DOHH2 (cell line): Measurements from ENCODE around the gene SLC45A3.

Experiments used
- H3F3A ChIP-seq: fragments of 200-600 bp; sonication (generic), shearing (Covaris generic); 2 replicates; pipeline ENCODE4 v1.6.0; 2016; ENCODE audit warnings: antibody characterized with exemption, mild to moderate bottlenecking; ENCODE audit not compliant: control insufficient read depth, insufficient read depth
- H3K27ac ChIP-seq: fragments of 200-600 bp; sonication (generic); 2 replicates; pipeline ENCODE4 v1.5.1; 2014; ENCODE audit warnings: low read depth, mild to moderate bottlenecking, low read length, moderate library complexity
- H3K27me3 ChIP-seq: fragments of 200-600 bp; sonication (generic); 2 replicates; pipeline ENCODE4 v1.6.1; 2014; ENCODE audit warnings: mild to moderate bottlenecking, low read length, mixed read lengths; ENCODE audit not compliant: control insufficient read depth
- H3K36me3 ChIP-seq: fragments of 200-600 bp; sonication (generic); 2 replicates; pipeline ENCODE4 v1.6.1; 2014; ENCODE audit warnings: mild to moderate bottlenecking, low read length, moderate library complexity, mixed read lengths; ENCODE audit not compliant: control insufficient read depth
- H3K4me1 ChIP-seq: fragments of 200-600 bp; sonication (generic); 2 replicates; pipeline ENCODE4 v1.6.1; 2014; ENCODE audit warnings: mild to moderate bottlenecking, low read length, mixed read lengths; ENCODE audit not compliant: control insufficient read depth
- H3K4me2 ChIP-seq: fragments of 200-600 bp; sonication (generic); 2 replicates; pipeline ENCODE4 v1.6.0; 2014; ENCODE audit warnings: mild to moderate bottlenecking, low read length, moderate library complexity
- H3K4me3 ChIP-seq: fragments of 200-600 bp; sonication (generic); 2 replicates; pipeline ENCODE4 v1.5.1; 2014; ENCODE audit warnings: mild to moderate bottlenecking, low read length, mixed read lengths
- H3K79me2 ChIP-seq: fragments of 200-600 bp; sonication (generic); 2 replicates; pipeline ENCODE4 v1.6.1; 2014; ENCODE audit warnings: mild to moderate bottlenecking, low read length, mixed read lengths; ENCODE audit not compliant: control insufficient read depth
- H3K9me2 ChIP-seq: fragments of 200-600 bp; sonication (generic); replicated peaks from 2 replicates; pipeline ENCODE4 v1.6.1; 2014; ENCODE audit warnings: mild to moderate bottlenecking, low read length, mixed read lengths; ENCODE audit not compliant: control insufficient read depth
- H3K9me3 ChIP-seq: fragments of 200-600 bp; sonication (generic); 2 replicates; pipeline ENCODE4 v1.6.1; 2014; ENCODE audit warnings: antibody characterized with exemption, low read length, mixed read lengths; ENCODE audit not compliant: control insufficient read depth, insufficient read depth
- H4K20me1 ChIP-seq: fragments of 200-600 bp; sonication (generic); 2 replicates; pipeline ENCODE4 v1.6.0; 2014; ENCODE audit warnings: low read depth, mild to moderate bottlenecking, antibody characterized with exemption, low read length, moderate library complexity; ENCODE audit not compliant: control insufficient read depth, insufficient read depth
- CTCF ChIP-seq: fragments of 200-600 bp; sonication (generic); IDR thresholded peaks from one replicate; pipeline ENCODE4 v1.5.1; 2014; ENCODE audit warnings: antibody characterized with exemption, mild to moderate bottlenecking, low read depth, low read length; ENCODE audit not compliant: poor library complexity, severe bottlenecking
- EZH2phosphoT487 ChIP-seq: fragments of 200-600 bp; sonication (generic); IDR thresholded peaks from 2 replicates; pipeline ENCODE4 v1.6.1; 2017; ENCODE audit warnings: borderline replicate concordance, mild to moderate bottlenecking, antibody characterized with exemption, low read length, moderate library complexity, mixed read lengths

Gene SLC45A3

GRCh38 chr1:205689479-205689878, 9.2 kb upstream of the SLC45A3 start:
- no peak for TF ChIP-seq EZH2phosphoT487
- no peak for TF ChIP-seq CTCF
- H3K4me3 ChIP-seq: no peak overlapping the region
- H3F3A ChIP-seq: no peaks in the 10 kb centered on the region; the same call in 1 of the 2 replicates

DNA sequence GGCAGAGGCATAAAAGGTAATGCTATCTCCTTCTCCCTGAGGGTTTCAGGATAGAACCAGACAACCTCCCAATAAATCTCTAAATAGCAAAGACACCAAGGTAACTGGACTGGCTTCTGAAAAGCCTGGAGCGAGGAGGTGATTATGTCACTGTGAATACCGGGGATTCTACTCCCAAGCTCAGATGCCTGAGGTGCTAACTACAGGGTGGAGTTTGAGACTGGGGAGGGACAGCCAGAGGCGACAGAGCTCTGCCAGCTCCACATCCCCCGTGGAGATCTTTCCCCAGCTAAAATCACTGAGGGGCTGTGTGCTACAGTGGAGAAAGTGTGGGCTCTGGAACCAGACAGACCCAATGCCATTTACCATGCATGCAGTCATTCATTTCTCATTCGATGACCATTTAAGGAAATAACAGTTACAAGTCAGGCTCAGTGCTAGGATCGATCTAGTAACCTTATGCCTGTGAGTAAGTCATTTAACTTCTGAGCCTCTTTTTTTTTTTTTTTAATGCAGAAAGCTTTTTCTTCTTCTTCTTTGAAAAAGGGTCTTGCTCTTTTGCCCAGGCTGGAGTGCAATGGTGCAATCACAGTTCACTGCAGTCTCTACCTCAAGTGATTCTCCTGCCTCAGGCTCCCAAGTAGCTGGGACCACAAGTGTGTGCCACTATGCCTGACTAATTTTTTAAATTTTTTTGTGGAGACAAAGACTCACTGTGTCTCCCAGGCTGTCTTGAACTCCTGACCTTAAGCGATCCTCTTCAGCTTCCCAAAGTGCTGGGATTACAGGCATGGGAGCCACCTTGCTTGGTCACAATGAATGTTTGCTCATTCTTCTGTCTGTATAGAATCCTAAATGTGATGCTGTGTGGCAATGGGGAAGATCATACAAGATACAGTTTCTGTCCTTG, 8.1 kb upstream of the SLC45A3 start:
- H3F3A ChIP-seq: no peaks in the 10 kb centered on the region; the same call in 1 of the 2 replicates
- no peaks in the 10 kb centered on the region for H3K9me3 ChIP-seq
- H3K9me2 ChIP-seq: no peaks in the 10 kb centered on the region
- H3K79me2 ChIP-seq: no peaks in the 10 kb centered on the region
- TF ChIP-seq CTCF (no peak), EZH2phosphoT487 (no peak)
- H4K20me1 ChIP-seq: no peaks in the 10 kb centered on the region
- no peak overlapping the region for H3K4me2 ChIP-seq
- peaks cover 12% of the 10 kb centered on the region for H3K27me3 ChIP-seq
- no peak overlapping the region for H3K27ac ChIP-seq
- no peaks in the 10 kb centered on the region for H3K36me3 ChIP-seq
- no peak overlapping the region for H3K4me3 ChIP-seq
- peaks cover 6% of the 10 kb centered on the region for H3K4me1 ChIP-seq

More at GRCh38 chr1:205689479-205689878, 9.2 kb upstream of the SLC45A3 start:
- Histone ChIP-seq H3K4me2 (no peak overlapping the region), H3K36me3 (no peaks in the 10 kb centered on the region), H3K9me2 (no peaks in the 10 kb centered on the region), H3K27me3 (peaks cover 12% of the 10 kb centered on the region), H3K27ac (no peak overlapping the region), H3K79me2 (no peaks in the 10 kb centered on the region), H3K9me3 (no peaks in the 10 kb centered on the region), H3K4me1 (peaks cover 15% of the 10 kb centered on the region), H4K20me1 (no peaks in the 10 kb centered on the region)

- Histone ChIP-seq H3K4me2 (no peak overlapping the region), H3F3A (no peaks in the 10 kb centered on the region), H3K27ac (no peak overlapping the region), H3K4me1 (no peaks in the 10 kb centered on the region), H3K79me2 (no peaks in the 10 kb centered on the region), H4K20me1 (no peaks in the 10 kb centered on the region), H3K9me3 (no peaks in the 10 kb centered on the region), H3K9me2 (no peaks in the 10 kb centered on the region), H3K36me3 (no peaks in the 10 kb centered on the region), H3K27me3 (peaks cover 12% of the 10 kb centered on the region), H3K4me3 (no peak overlapping the region)
- TF ChIP-seq CTCF: no peak
- TF ChIP-seq EZH2phosphoT487: no peak
Observed at GRCh38 chr1:205687242-205687641, 6.9 kb upstream of the SLC45A3 start.
